H9 (cell line): ENCODE measurements around the gene RUNX2. TPM values are rescaled to one million over a fixed set of nuclear protein-coding genes. Genes with fewer than 3 reads are reported as not detected.

Source experiments
- DNase-seq: peaks from one replicate; pipeline ENCODE4 v3.0.0-alpha.2; 2017
- H2AFZ ChIP-seq: one replicate; pipeline ENCODE4 v1.6.1; 2013; ENCODE audit warnings: mild to moderate bottlenecking, low read length, control low read depth, moderate library complexity
- H2AK5ac ChIP-seq: 2 replicates; pipeline ENCODE4 v1.6.1; 2013; ENCODE audit warnings: low read length, control low read depth, mixed read lengths; ENCODE audit not compliant: insufficient read length
- H2BK120ac ChIP-seq: one replicate; pipeline ENCODE4 v1.6.1; 2013; ENCODE audit warnings: low read depth, mild to moderate bottlenecking, low read length, control low read depth, inconsistent platforms; ENCODE audit not compliant: poor library complexity, severe bottlenecking
- H2BK12ac ChIP-seq: 2 replicates; pipeline ENCODE4 v1.6.1; 2013; ENCODE audit warnings: low read length, control low read depth, mixed read lengths, low read depth; ENCODE audit not compliant: insufficient read length
- H2BK15ac ChIP-seq: 2 replicates; pipeline ENCODE4 v1.6.1; 2013; ENCODE audit warnings: low read depth, low read length, control low read depth
- H2BK20ac ChIP-seq: one replicate; pipeline ENCODE4 v1.6.1; 2013; ENCODE audit warnings: low read depth, mild to moderate bottlenecking, low read length, control low read depth, inconsistent platforms; ENCODE audit not compliant: poor library complexity, severe bottlenecking
- H2BK5ac ChIP-seq: 2 replicates; pipeline ENCODE4 v1.6.1; 2013; ENCODE audit warnings: low read length, control low read depth, mixed read lengths; ENCODE audit not compliant: insufficient read length
- H3K14ac ChIP-seq: 2 replicates; pipeline ENCODE4 v1.6.1; 2013; ENCODE audit warnings: low read length, control low read depth; ENCODE audit not compliant: insufficient read depth
- H3K18ac ChIP-seq: 2 replicates; pipeline ENCODE4 v1.6.1; 2013; ENCODE audit warnings: low read depth, mild to moderate bottlenecking, mixed read lengths, low read length, control low read depth; ENCODE audit not compliant: insufficient read length
- H3K23ac ChIP-seq: 2 replicates; pipeline ENCODE4 v1.6.1; 2013; ENCODE audit warnings: low read length, control low read depth, mixed read lengths, low read depth; ENCODE audit not compliant: insufficient read length
- H3K23me2 ChIP-seq: 2 replicates; pipeline ENCODE4 v1.6.1; 2013; ENCODE audit warnings: low read depth, mild to moderate bottlenecking, mixed read lengths, low read length, control low read depth; ENCODE audit not compliant: insufficient read length, poor library complexity, severe bottlenecking
- H3K27ac ChIP-seq: 2 replicates; pipeline ENCODE4 v1.5.1; 2013; ENCODE audit warnings: low read length, control low read depth, mixed read lengths, low read depth; ENCODE audit not compliant: insufficient read length
- H3K27me3 ChIP-seq: 2 replicates; pipeline ENCODE4 v1.6.1; 2013; ENCODE audit warnings: low read length, control low read depth, inconsistent platforms; ENCODE audit not compliant: insufficient read depth
- H3K4ac ChIP-seq: 2 replicates; pipeline ENCODE4 v1.6.1; 2013; ENCODE audit warnings: low read depth, mild to moderate bottlenecking, control low read depth, inconsistent platforms, low read length, moderate library complexity
- H3K4me1 ChIP-seq: 2 replicates; pipeline ENCODE4 v1.6.1; 2013; ENCODE audit warnings: low read length, control low read depth, inconsistent platforms; ENCODE audit not compliant: insufficient read depth
- H3K4me2 ChIP-seq: 2 replicates; pipeline ENCODE4 v1.6.1; 2013; ENCODE audit warnings: low read length, control low read depth, mixed read lengths; ENCODE audit not compliant: insufficient read length, insufficient read depth
- H3K56ac ChIP-seq: 2 replicates; pipeline ENCODE4 v1.6.1; 2013; ENCODE audit warnings: low read depth, mild to moderate bottlenecking, mixed read lengths, low read length, control low read depth; ENCODE audit not compliant: insufficient read length
- H3K79me1 ChIP-seq: 2 replicates; pipeline ENCODE4 v1.6.1; 2013; ENCODE audit warnings: low read depth, mild to moderate bottlenecking, moderate library complexity, low read length, control low read depth, inconsistent platforms; ENCODE audit not compliant: insufficient read depth, poor library complexity, severe bottlenecking
- H3K79me2 ChIP-seq: 2 replicates; pipeline ENCODE4 v1.6.1; 2013; ENCODE audit warnings: low read length, control low read depth, inconsistent platforms; ENCODE audit not compliant: insufficient read depth
- H3K9ac ChIP-seq: 2 replicates; pipeline ENCODE4 v1.6.1; 2013; ENCODE audit warnings: low read length, control low read depth, mixed read lengths; ENCODE audit not compliant: insufficient read length; ENCODE audit errors: extremely low read depth
- H3K9me3 ChIP-seq: one replicate; pipeline ENCODE4 v1.6.1; 2013; ENCODE audit warnings: low read depth, low read length, inconsistent platforms; ENCODE audit not compliant: control insufficient read depth
- H3T11ph ChIP-seq: one replicate; pipeline ENCODE4 v1.6.1; 2013; ENCODE audit warnings: mild to moderate bottlenecking, low read length, control low read depth, inconsistent platforms
- H4K20me1 ChIP-seq: one replicate; pipeline ENCODE4 v1.6.1; 2013; ENCODE audit not compliant: control insufficient read depth, insufficient read length, insufficient read depth
- H4K5ac ChIP-seq: 2 replicates; pipeline ENCODE4 v1.6.1; 2013; ENCODE audit warnings: low read depth, mild to moderate bottlenecking, mixed read lengths, low read length, control low read depth; ENCODE audit not compliant: insufficient read length
- H4K8ac ChIP-seq: replicated peaks from 2 replicates; pipeline ENCODE4 v1.6.1; 2013; ENCODE audit warnings: low read length, control low read depth, mixed read lengths, low read depth; ENCODE audit not compliant: insufficient read length
- H4K91ac ChIP-seq: 2 replicates; pipeline ENCODE4 v1.6.1; 2013; ENCODE audit warnings: low read depth, mild to moderate bottlenecking, moderate library complexity, mixed read lengths, low read length, control low read depth; ENCODE audit not compliant: insufficient read length
- H3K27ac Mint-ChIP-seq, 3 experiments: 2 replicates in 2 of 3; 3 replicates in 1 of 3; pipeline ENCODE4 v1.8.0; 2020 to 2021; ENCODE audit warnings: mixed read lengths in 3 of 3, mild to moderate bottlenecking in 1 of 3, moderate library complexity in 1 of 3
- H3K27me3 Mint-ChIP-seq: 2 replicates; pipeline ENCODE4 v1.8.0; 2021; ENCODE audit warnings: low read depth, mild to moderate bottlenecking, moderate library complexity, mixed read lengths
- H3K36me3 Mint-ChIP-seq, 3 experiments: 2 replicates in 2 of 3; 3 replicates in 1 of 3; pipeline ENCODE4 v1.8.0; 2020 to 2021; ENCODE audit warnings: low read depth in 3 of 3, mixed read lengths in 3 of 3; ENCODE audit not compliant: insufficient read depth in 1 of 3
- H3K4me1 Mint-ChIP-seq, 2 experiments: 2 replicates each; pipeline ENCODE4 v1.8.0; 2020; ENCODE audit warnings: mixed read lengths in 2 of 2
- H3K4me3 Mint-ChIP-seq, 2 experiments: 2 replicates in 1 of 2; 3 replicates in 1 of 2; pipeline ENCODE4 v1.8.0; 2020 to 2021; ENCODE audit warnings: mild to moderate bottlenecking in 2 of 2, mixed read lengths in 2 of 2, moderate library complexity in 1 of 2
- H3K9me3 Mint-ChIP-seq, 2 experiments: 2 replicates in 1 of 2; 3 replicates in 1 of 2; pipeline ENCODE4 v1.8.0; 2020; ENCODE audit warnings: mild to moderate bottlenecking in 2 of 2, mixed read lengths in 2 of 2, moderate library complexity in 1 of 2
- WGBS: extraction: QIAGEN DNeasy Blood & Tissue Kit; methylation state at CpG from one replicate; pipeline ENCODE4 v1.1.7; 2013; ENCODE audit warnings: missing lambda C conversion rate, low lambda C conversion rate, mixed read lengths; ENCODE audit not compliant: insufficient read length; ENCODE audit errors: extremely low coverage; 5-methylcytosine and 5-hydroxymethylcytosine counted together
- total RNA-seq: library from RNA; stranded (reverse); gene quantifications from 2 replicates; pipeline ENCODE4 v1.2.1, GENCODE V29; 2021
- TF ChIP-seq, protein P1 (sequence below): fragments of 200-600 bp; sonication (generic); conservative IDR thresholded peaks from 3 replicates; pipeline ENCODE4 v1.8.0; 2021; ENCODE audit warnings: antibody characterized with exemption, mild to moderate bottlenecking

The RUNX2 gene
- total RNA-seq, 1 experiment from 2014 or later, result 0.15 TPM

- Histone ChIP-seq H4K20me1 (no peaks in the 10 kb centered on the region), H2BK120ac (no peak overlapping the region), H3K79me2 (no peaks in the 10 kb centered on the region), H2AK5ac (no peak overlapping the region), H3K56ac (no peak overlapping the region), H4K8ac (no peak overlapping the region), H2BK15ac (no peak overlapping the region), H3K27ac (no peak overlapping the region), H3K27me3 (peaks cover 8% of the 10 kb centered on the region; the same call in 1 of the 2 replicates), H3T11ph (no peak overlapping the region), H3K9me3 (no peaks in the 10 kb centered on the region), H3K18ac (no peak overlapping the region), H2BK5ac (no peak overlapping the region), H3K23me2 (peaks cover 9% of the 10 kb centered on the region), H2BK20ac (no peak overlapping the region), H2BK12ac (no peak overlapping the region), H3K14ac (no peak overlapping the region), H2AFZ (no peak overlapping the region), H3K4me2 (no peak overlapping the region), H4K91ac (no peak overlapping the region), H3K4ac (no peak overlapping the region), H3K23ac (no peak overlapping the region), H4K5ac (no peak overlapping the region), H3K9ac (no peak overlapping the region), H3K4me1 (no peaks in the 10 kb centered on the region), H3K79me1 (no peaks in the 10 kb centered on the region)
- TF ChIP-seq, protein P1, sequence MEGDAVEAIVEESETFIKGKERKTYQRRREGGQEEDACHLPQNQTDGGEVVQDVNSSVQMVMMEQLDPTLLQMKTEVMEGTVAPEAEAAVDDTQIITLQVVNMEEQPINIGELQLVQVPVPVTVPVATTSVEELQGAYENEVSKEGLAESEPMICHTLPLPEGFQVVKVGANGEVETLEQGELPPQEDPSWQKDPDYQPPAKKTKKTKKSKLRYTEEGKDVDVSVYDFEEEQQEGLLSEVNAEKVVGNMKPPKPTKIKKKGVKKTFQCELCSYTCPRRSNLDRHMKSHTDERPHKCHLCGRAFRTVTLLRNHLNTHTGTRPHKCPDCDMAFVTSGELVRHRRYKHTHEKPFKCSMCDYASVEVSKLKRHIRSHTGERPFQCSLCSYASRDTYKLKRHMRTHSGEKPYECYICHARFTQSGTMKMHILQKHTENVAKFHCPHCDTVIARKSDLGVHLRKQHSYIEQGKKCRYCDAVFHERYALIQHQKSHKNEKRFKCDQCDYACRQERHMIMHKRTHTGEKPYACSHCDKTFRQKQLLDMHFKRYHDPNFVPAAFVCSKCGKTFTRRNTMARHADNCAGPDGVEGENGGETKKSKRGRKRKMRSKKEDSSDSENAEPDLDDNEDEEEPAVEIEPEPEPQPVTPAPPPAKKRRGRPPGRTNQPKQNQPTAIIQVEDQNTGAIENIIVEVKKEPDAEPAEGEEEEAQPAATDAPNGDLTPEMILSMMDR, result no peak
- Mint-ChIP-seq H3K27me3 (peaks cover 37% of the 10 kb centered on the region), H3K9me3 (no peaks in the 10 kb centered on the region), H3K4me3 (no peak overlapping the region), H3K4me1 (peaks cover 7% of the 10 kb centered on the region in 2 experiments), H3K36me3 (no peaks in the 10 kb centered on the region), H3K27ac (no peak overlapping the region)
- no peak for DNase-seq
- WGBS, result no CpG with 5 or more reads among the region's 2 CpGs
Measured at GRCh38 chr6:45427726-45428125, 99.6 kb downstream of the RUNX2 start.
